Activated CD8-positive, alpha-beta T cell treated with anti-CD3 and anti-CD28 coated beads, Interleukin-2, amount 10 ng/mL, durations not matched to agents 7 days and 5 days (primary cell): Measurements from ENCODE around the gene MYH9. TPM values are rescaled to one million over a fixed set of nuclear protein-coding genes. Genes with fewer than 3 reads are reported as not detected.
"Not testable (repeated sequence)": the region's sequence is repeated elsewhere in the genome, so short reads cannot be mapped to it uniquely, and the experiment has no call there.

Experiments
- ATAC-seq: fragments of 150-1000 bp; cut with Tn5 transposase; one replicate; pipeline ENCODE4 v1.10.0; 2021; ENCODE audit warnings: moderate library complexity
- CTCF ChIA-PET: fragments of 350-600 bp; sonication (Branson Sonifier 250); formaldehyde crosslinking; loops from one replicate; lab custom pipeline; 2021; ENCODE audit warnings: antibody characterized with exemption; lab: Charles Lee
- POLR2A ChIA-PET: fragments of 350-600 bp; sonication (Branson Sonifier 250); formaldehyde crosslinking; loops from one replicate; lab custom pipeline; 2021; ENCODE audit warnings: antibody characterized with exemption; lab: Charles Lee
- DNase-seq: peaks from one replicate; pipeline ENCODE4 v3.0.0-alpha.2; 2020
- H3K27ac Mint-ChIP-seq: one replicate; pipeline ENCODE4 v1.8.0; 2021; ENCODE audit warnings: mild to moderate bottlenecking, mixed read lengths
- H3K27me3 Mint-ChIP-seq: one replicate; pipeline ENCODE4 v1.8.0; 2021; ENCODE audit warnings: low read depth, mixed read lengths
- H3K36me3 Mint-ChIP-seq: one replicate; pipeline ENCODE4 v1.8.0; 2021; ENCODE audit warnings: low read depth, mixed read lengths
- H3K4me1 Mint-ChIP-seq: one replicate; pipeline ENCODE4 v1.8.0; 2021; ENCODE audit warnings: low read depth, mixed read lengths
- H3K4me3 Mint-ChIP-seq: one replicate; pipeline ENCODE4 v1.8.0; 2021; ENCODE audit warnings: mild to moderate bottlenecking, mixed read lengths
- H3K9me3 Mint-ChIP-seq: one replicate; pipeline ENCODE4 v1.8.0; 2022; ENCODE audit warnings: mixed read lengths; ENCODE audit not compliant: insufficient read depth
- total RNA-seq, 2 experiments: library from RNA; stranded (reverse); gene quantifications; one replicate each; pipeline ENCODE4 v1.2.3, GENCODE V29; 2021

The MYH9 gene
- total RNA-seq, 2 experiments from 2014 or later, result 857 to 883 TPM

- peaks cover 17% of the 10 kb centered on the region for H3K9me3 Mint-ChIP-seq
- ATAC-seq, H3K27me3 Mint-ChIP-seq, DNase-seq, H3K4me3 Mint-ChIP-seq, H3K27ac Mint-ChIP-seq, POLR2A ChIA-PET: not testable (repeated sequence)
- H3K36me3 Mint-ChIP-seq, result peaks cover 11% of the 10 kb centered on the region
- H3K4me1 Mint-ChIP-seq, result peaks cover 36% of the 10 kb centered on the region
- CTCF ChIA-PET, result interaction anchor here (1.7 to 8.1 kb wide), 2 partner anchors 12 to 36 kb away, joined by 5 to 90 read pairs; partner anchors contain the start of gene APOL2
Measured at GRCh38 chr22:36250292-36250960, 137.3 kb downstream of the MYH9 start.

- Mint-ChIP-seq H3K4me3 (no peak overlapping the region), H3K27ac (no peak overlapping the region), H3K27me3 (no peaks in the 10 kb centered on the region), H3K9me3 (peaks cover 17% of the 10 kb centered on the region), H3K36me3 (peaks cover 4% of the 10 kb centered on the region), H3K4me1 (peaks cover 23% of the 10 kb centered on the region)
- DNase-seq (no peak), ATAC-seq (no peak)
- CTCF ChIA-PET, result interaction anchor here (0.9 to 8.1 kb wide), 2 partner anchors 11 to 52 kb away, joined by 3 to 90 read pairs; partner anchors contain the start of gene APOL2
- POLR2A ChIA-PET, result no interaction called here
Measured at GRCh38 chr22:36249160-36249559, 138.6 kb downstream of the MYH9 start.

GRCh38 chr22:36247955-36248354 is 139.8 kb downstream of the MYH9 start:
- CTCF ChIA-PET, result interaction anchor here (8.1 kb wide), 1 partner anchor 9 kb away, joined by 90 read pairs; the partner anchor contains the start of gene APOL2
- H3K9me3 Mint-ChIP-seq, result peaks cover 22% of the 10 kb centered on the region
- no peak overlapping the region for H3K27ac Mint-ChIP-seq
- no peak for DNase-seq
- H3K36me3 Mint-ChIP-seq, result no peaks in the 10 kb centered on the region
- no peaks in the 10 kb centered on the region for H3K27me3 Mint-ChIP-seq
- H3K4me3 Mint-ChIP-seq, result no peak overlapping the region
- POLR2A ChIA-PET, result no interaction called here
- no peak for ATAC-seq
- H3K4me1 Mint-ChIP-seq, result peaks cover 12% of the 10 kb centered on the region

- no peak for DNase-seq
- H3K36me3 Mint-ChIP-seq, result no peaks in the 10 kb centered on the region
- peaks cover 29% of the 10 kb centered on the region for H3K9me3 Mint-ChIP-seq
- ATAC-seq, result no peak
- H3K27ac Mint-ChIP-seq, result no peak overlapping the region
- POLR2A ChIA-PET, result no interaction called here
- CTCF ChIA-PET, result no interaction called here
- no peak overlapping the region for H3K4me3 Mint-ChIP-seq
- H3K4me1 Mint-ChIP-seq, result peaks cover under 1% of the 10 kb centered on the region
- H3K27me3 Mint-ChIP-seq, result peaks cover 2% of the 10 kb centered on the region
Measured at GRCh38 chr22:36246718-36247117, 141.0 kb downstream of the MYH9 start.

- Mint-ChIP-seq H3K27ac (no peak overlapping the region), H3K4me1 (no peaks in the 10 kb centered on the region), H3K9me3 (peaks cover 29% of the 10 kb centered on the region), H3K27me3 (peaks cover 2% of the 10 kb centered on the region), H3K4me3 (no peak overlapping the region), H3K36me3 (no peaks in the 10 kb centered on the region)
- ChIA-PET POLR2A (no interaction called here), CTCF (no interaction called here)
- DNase-seq, result no peak
- ATAC-seq, result no peak
Measured at GRCh38 chr22:36245805-36246356, 141.9 kb downstream of the MYH9 start.

GRCh38 chr22:36244522-36245391 is 143.0 kb downstream of the MYH9 start:
- CTCF ChIA-PET, result interaction anchor here (0.8 to 2.2 kb wide), 3 partner anchors 8 to 50 kb away, joined by 3 to 6 read pairs (median 4); partner anchors contain the start of gene APOL1

GRCh38 chr22:36243986-36244385 is 143.8 kb downstream of the MYH9 start:
- Mint-ChIP-seq H3K9me3 (peaks cover 19% of the 10 kb centered on the region), H3K4me1 (peaks cover 7% of the 10 kb centered on the region), H3K4me3 (no peak overlapping the region), H3K36me3 (peaks cover 3% of the 10 kb centered on the region), H3K27me3 (peaks cover 2% of the 10 kb centered on the region), H3K27ac (no peak overlapping the region)
- POLR2A ChIA-PET, result no interaction called here
- CTCF ChIA-PET, result interaction anchor here (0.8 to 2.2 kb wide), 4 partner anchors 9 to 49 kb away, joined by 3 to 6 read pairs (median 4); partner anchors contain the start of gene APOL1
- DNase-seq, result no peak
- ATAC-seq, result no peak

More at GRCh38 chr22:36244522-36245391, 143.0 kb downstream of the MYH9 start:
- ATAC-seq (no peak), DNase-seq (no peak)
- H3K9me3 Mint-ChIP-seq, result peaks cover 25% of the 10 kb centered on the region
- peaks cover 2% of the 10 kb centered on the region for H3K27me3 Mint-ChIP-seq
- H3K27ac Mint-ChIP-seq, result no peak overlapping the region
- H3K36me3 Mint-ChIP-seq, result no peaks in the 10 kb centered on the region
- H3K4me1 Mint-ChIP-seq, result peaks cover 3% of the 10 kb centered on the region
- H3K4me3 Mint-ChIP-seq, result no peak overlapping the region
- POLR2A ChIA-PET, result no interaction called here

- peak; percentile 98 for ATAC-seq
- peak; percentile 92 for DNase-seq
- ChIA-PET CTCF (interaction anchor here (0.7 to 6.1 kb wide), 31 partner anchors 10 to 246 kb away, joined by 3 to 90 read pairs (median 7); partner anchors contain the start of genes APOL1 and APOL3), POLR2A (interaction anchor here (0.6 to 1.7 kb wide), 14 partner anchors 13 to 1005 kb away, joined by 3 to 6 read pairs (median 3); partner anchors contain the start of genes APOL1, APOL3, APOL6 and TXN2)
- H3K27me3 Mint-ChIP-seq, result peaks cover 2% of the 10 kb centered on the region
- H3K27ac Mint-ChIP-seq, result peak within 1 kb of the TSS; percentile 92
- peaks cover 41% of the 10 kb centered on the region for H3K4me1 Mint-ChIP-seq
- peaks cover 38% of the 10 kb centered on the region for H3K36me3 Mint-ChIP-seq
- peak within 1 kb of the TSS; percentile 89 for H3K4me3 Mint-ChIP-seq
- peaks cover 22% of the 10 kb centered on the region for H3K9me3 Mint-ChIP-seq
Measured at GRCh38 chr22:36239401-36240171, 148.2 kb downstream of the MYH9 start, which contains the start of gene APOL2. APOL2 (minus strand) TSS chr22:36239527; CDS start chr22:36233162, 6,365 bp downstream.

GRCh38 chr22:36239150-36239400 is 148.7 kb downstream of the MYH9 start:
- no peak for ATAC-seq
- Mint-ChIP-seq H3K4me1 (peaks cover 46% of the 10 kb centered on the region), H3K4me3 (peak overlapping the region; percentile 89), H3K9me3 (peaks cover 22% of the 10 kb centered on the region), H3K27ac (peak overlapping the region; percentile 92), H3K36me3 (peaks cover 43% of the 10 kb centered on the region), H3K27me3 (peaks cover 2% of the 10 kb centered on the region)
- POLR2A ChIA-PET, result interaction anchor here (0.6 to 1.7 kb wide), 11 partner anchors 14 to 591 kb away, joined by 3 to 6 read pairs (median 3); partner anchors contain the start of genes APOL1, APOL3 and APOL6
- no peak for DNase-seq
- CTCF ChIA-PET, result interaction anchor here (0.7 to 6.1 kb wide), 28 partner anchors 9 to 247 kb away, joined by 3 to 90 read pairs (median 8); partner anchors contain the start of genes APOL1 and APOL3

- Mint-ChIP-seq H3K36me3 (peaks cover 48% of the 10 kb centered on the region), H3K27me3 (peaks cover 2% of the 10 kb centered on the region), H3K27ac (peak overlapping the region; percentile 92), H3K4me3 (peak overlapping the region; percentile 89), H3K4me1 (peaks cover 50% of the 10 kb centered on the region), H3K9me3 (peaks cover 22% of the 10 kb centered on the region)
- DNase-seq, result no peak
- POLR2A ChIA-PET, result interaction anchor here (0.6 to 1.7 kb wide), 11 partner anchors 14 to 590 kb away, joined by 3 to 6 read pairs (median 3); partner anchors contain the start of genes APOL1, APOL3 and APOL6
- ATAC-seq, result no peak
- CTCF ChIA-PET, result interaction anchor here (0.7 to 6.1 kb wide), 35 partner anchors 9 to 248 kb away, joined by 3 to 90 read pairs (median 6); partner anchors contain the start of genes APOL1 and APOL3
Measured at GRCh38 chr22:36238373-36239149, 149.2 kb downstream of the MYH9 start.
